ENCODE data around the gene SEC62. TPM values are rescaled to one million over a fixed set of nuclear protein-coding genes. Genes with fewer than 3 reads are reported as not detected.

SEC62 gene
- total and polyA plus RNA-seq, 8 donors = 146 to 155 (median 149) TPM

- ATAC-seq (no peak), DNase-seq (no peak)
- Histone ChIP-seq H3K4me1 (peaks cover 0 to 12% of the 10 kb centered on the region in 2 donors), H3K4me3 (no peak overlapping the region), H3K27ac (no peak overlapping the region), H3K36me3 (peaks cover 5 to 77% of the 10 kb centered on the region in 2 donors), H3K9me3 (no peaks in the 10 kb centered on the region), H3K27me3 (no peaks in the 10 kb centered on the region)
- TF ChIP-seq, protein P1, sequence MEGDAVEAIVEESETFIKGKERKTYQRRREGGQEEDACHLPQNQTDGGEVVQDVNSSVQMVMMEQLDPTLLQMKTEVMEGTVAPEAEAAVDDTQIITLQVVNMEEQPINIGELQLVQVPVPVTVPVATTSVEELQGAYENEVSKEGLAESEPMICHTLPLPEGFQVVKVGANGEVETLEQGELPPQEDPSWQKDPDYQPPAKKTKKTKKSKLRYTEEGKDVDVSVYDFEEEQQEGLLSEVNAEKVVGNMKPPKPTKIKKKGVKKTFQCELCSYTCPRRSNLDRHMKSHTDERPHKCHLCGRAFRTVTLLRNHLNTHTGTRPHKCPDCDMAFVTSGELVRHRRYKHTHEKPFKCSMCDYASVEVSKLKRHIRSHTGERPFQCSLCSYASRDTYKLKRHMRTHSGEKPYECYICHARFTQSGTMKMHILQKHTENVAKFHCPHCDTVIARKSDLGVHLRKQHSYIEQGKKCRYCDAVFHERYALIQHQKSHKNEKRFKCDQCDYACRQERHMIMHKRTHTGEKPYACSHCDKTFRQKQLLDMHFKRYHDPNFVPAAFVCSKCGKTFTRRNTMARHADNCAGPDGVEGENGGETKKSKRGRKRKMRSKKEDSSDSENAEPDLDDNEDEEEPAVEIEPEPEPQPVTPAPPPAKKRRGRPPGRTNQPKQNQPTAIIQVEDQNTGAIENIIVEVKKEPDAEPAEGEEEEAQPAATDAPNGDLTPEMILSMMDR (IDR thresholded peaks at IDR 0.05) = no peak
- intact Hi-C loops (cut with DNase I) = no loop called here
Observed at GRCh38 chr3:169992781-169993180, 26.2 kb downstream of the SEC62 start.

DNA sequence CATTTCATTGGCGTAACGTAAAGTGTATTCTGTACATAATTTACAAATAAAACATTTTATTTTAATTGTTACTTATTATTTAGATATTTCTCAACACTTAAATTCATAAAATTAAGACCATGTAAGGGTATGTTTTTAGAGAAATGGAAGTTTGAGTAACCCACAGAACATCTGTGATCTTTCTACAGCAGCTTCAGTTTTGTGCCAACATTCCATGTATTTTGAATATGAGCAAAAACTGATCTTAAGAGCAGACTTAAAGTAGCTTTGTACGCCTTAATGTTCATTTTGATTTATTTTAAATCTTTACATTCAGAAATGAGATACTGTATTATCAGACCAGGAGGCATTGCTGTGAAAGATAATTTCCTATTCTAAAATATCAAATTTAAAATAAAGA, 27.2 kb downstream of the SEC62 start:
- H3K9me3 ChIP-seq = no peaks in the 10 kb centered on the region
- H3K4me3 ChIP-seq = no peak overlapping the region
- intact Hi-C loops (cut with DNase I) = no loop called here
- peaks cover 5 to 67% of the 10 kb centered on the region in 2 donors for H3K36me3 ChIP-seq
- DNase-seq (peak in 2 of 4 donors; percentile 39 to 53), ATAC-seq (no peak)
- H3K4me1 ChIP-seq = peaks cover 0 to 17% of the 10 kb centered on the region in 2 donors
- TF ChIP-seq, protein P1 (IDR thresholded peaks at IDR 0.05) = no peak
- H3K27ac ChIP-seq = no peak overlapping the region
- H3K27me3 ChIP-seq = no peaks in the 10 kb centered on the region

DNA sequence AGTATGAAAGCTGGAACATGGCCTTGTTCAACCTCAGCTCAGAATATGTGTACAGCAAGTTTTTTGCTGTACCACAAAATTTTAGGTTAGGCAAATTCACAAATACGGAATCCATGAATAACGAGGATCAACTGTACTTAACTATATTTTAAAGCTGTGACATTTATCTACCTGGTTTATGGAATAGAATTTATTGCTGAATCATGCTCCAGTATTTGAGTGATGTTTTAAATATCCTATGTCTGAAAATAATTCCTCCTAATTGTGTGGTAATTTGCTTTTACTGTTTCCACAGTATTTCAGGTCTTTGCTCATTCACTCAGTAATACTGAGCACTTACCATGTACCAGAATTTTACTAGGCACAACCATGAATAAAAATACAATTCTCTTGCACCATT, 29.5 kb downstream of the SEC62 start:
- no peaks in the 10 kb centered on the region for H3K27me3 ChIP-seq
- no peak for ATAC-seq
- H3K27ac ChIP-seq = peak overlapping the region in 1 of 2 donors; percentile 3
- H3K4me3 ChIP-seq = no peak overlapping the region
- no peaks in the 10 kb centered on the region for H3K9me3 ChIP-seq
- TF ChIP-seq, protein P1 (IDR thresholded peaks at IDR 0.05) = no peak
- peaks cover 0 to 19% of the 10 kb centered on the region in 2 donors for H3K4me1 ChIP-seq
- intact Hi-C loops (cut with DNase I) = no loop called here
- no peak for DNase-seq
- H3K36me3 ChIP-seq = peaks cover 0 to 52% of the 10 kb centered on the region in 2 donors

DNA sequence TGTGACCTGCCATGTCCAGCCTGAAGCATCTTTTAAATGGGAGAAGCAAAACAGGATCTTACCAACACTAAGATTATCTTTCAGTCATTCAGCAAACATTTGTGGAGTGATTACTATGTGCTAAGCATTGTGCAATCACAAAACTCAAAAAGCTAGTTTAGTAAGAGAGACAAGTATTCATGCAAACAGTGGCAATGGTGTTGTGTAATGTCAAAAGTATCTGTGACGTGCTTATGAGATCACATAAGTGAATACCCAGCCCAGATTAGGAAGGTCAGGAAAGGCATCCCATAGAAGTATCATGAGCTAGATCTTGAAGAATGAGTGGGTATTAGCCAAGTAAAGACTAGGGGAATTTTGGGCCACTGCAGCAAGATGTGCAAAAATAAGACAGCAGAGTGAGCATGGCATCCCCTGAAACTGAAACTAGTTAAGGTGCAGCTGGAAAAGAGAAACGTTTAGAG, 32.1 kb downstream of the SEC62 start:
- Histone ChIP-seq H3K4me3 (no peak overlapping the region), H3K4me1 (peaks cover 6 to 30% of the 10 kb centered on the region in 2 donors), H3K27ac (peak overlapping the region in 1 of 2 donors; percentile 10), H3K27me3 (no peaks in the 10 kb centered on the region), H3K36me3 (peaks cover 0 to 29% of the 10 kb centered on the region in 2 donors), H3K9me3 (no peaks in the 10 kb centered on the region)
- ATAC-seq (peak; percentile 86), DNase-seq (no peak)
- intact Hi-C loops (cut with DNase I) = no loop called here
- TF ChIP-seq, protein P1 (IDR thresholded peaks at IDR 0.05) = no peak

GRCh38 chr3:169999433-169999832, 32.8 kb downstream of the SEC62 start:
- intact Hi-C loops (cut with DNase I) = no loop called here

More at GRCh38 chr3:169999433-169999832, 32.8 kb downstream of the SEC62 start:
- Histone ChIP-seq H3K4me3 (no peak overlapping the region), H3K27ac (no peak overlapping the region), H3K4me1 (peaks cover 6 to 33% of the 10 kb centered on the region in 2 donors), H3K36me3 (peaks cover 0 to 21% of the 10 kb centered on the region in 2 donors), H3K9me3 (no peaks in the 10 kb centered on the region), H3K27me3 (no peaks in the 10 kb centered on the region)
- TF ChIP-seq, protein P1 (IDR thresholded peaks at IDR 0.05) = no peak
- no peak for DNase-seq
- ATAC-seq = no peak

Measured in left lung (tissue), 10 donors.